HEK293 (cell line): ENCODE data around the gene QRFPR.

Experiments
- CTCF ChIA-PET: fragments of 350-600 bp; formaldehyde crosslinking; extraction: SDS; loops from one replicate; lab custom pipeline; 2021; ENCODE audit warnings: antibody characterized with exemption; lab: Yijun Ruan, JAX
- POLR2A ChIA-PET: fragments of 300-600 bp; formaldehyde crosslinking; extraction: SDS; loops from one replicate; lab custom pipeline; 2020; ENCODE audit warnings: antibody characterized with exemption, inconsistent platforms; lab: Yijun Ruan, JAX
- H3K27ac ChIP-seq: fragments of 200-500 bp; sonication (Bioruptor generic); 2 replicates; pipeline ENCODE4 v1.5.1; 2014; ENCODE audit warnings: low read depth, low read length, control low read depth, inconsistent platforms; ENCODE audit errors: extremely low read depth
- H3K36me3 ChIP-seq, 2 experiments: fragments of 200-500 bp in 1 of 2; sonication (Bioruptor generic) in 1 of 2; 1 replicate in 1 of 2; 2 replicates in 1 of 2; pipeline ENCODE4 v1.5.1; 2014 to 2017; ENCODE audit warnings: inconsistent platforms in 2 of 2, low read length in 2 of 2; ENCODE audit not compliant: control insufficient read depth in 2 of 2, insufficient read depth in 1 of 2
- H3K4me1 ChIP-seq: fragments of 200-500 bp; sonication (Bioruptor generic); 2 replicates; pipeline ENCODE4 v1.5.1; 2014; ENCODE audit warnings: mild to moderate bottlenecking, low read length, inconsistent platforms; ENCODE audit not compliant: control insufficient read depth, insufficient read depth
- H3K4me3 ChIP-seq: 2 replicates; pipeline ENCODE4 v1.5.1; 2011; ENCODE audit warnings: low read depth, mild to moderate bottlenecking, control low read depth, low read length, moderate library complexity
- H3K9me3 ChIP-seq: fragments of 200-500 bp; sonication (Bioruptor generic); 2 replicates; pipeline ENCODE4 v1.5.1; 2014; ENCODE audit warnings: low read depth, low read length, inconsistent platforms; ENCODE audit not compliant: control insufficient read depth, insufficient read depth
- FEZF1 ChIP-seq: fragments of 450-650 bp; formaldehyde crosslinking; IDR thresholded peaks from 2 replicates; pipeline ENCODE4 v1.5.1; 2016; ENCODE audit warnings: missing biosample characterization, missing genetic modification characterization
- GLI4 ChIP-seq: fragments of 450-650 bp; formaldehyde crosslinking; IDR thresholded peaks from 2 replicates; pipeline ENCODE4 v1.5.1; 2016; ENCODE audit warnings: missing biosample characterization, missing genetic modification characterization
- MEIS1 ChIP-seq: sonication (generic); formaldehyde crosslinking; IDR thresholded peaks from 2 replicates; pipeline ENCODE4 v1.8.1; 2022; ENCODE audit warnings: missing genetic modification reagents, mild to moderate bottlenecking, borderline replicate concordance
- MYNN ChIP-seq: fragments of 450-650 bp; formaldehyde crosslinking; IDR thresholded peaks from 2 replicates; pipeline ENCODE4 v1.5.1; 2016; ENCODE audit warnings: missing biosample characterization, missing genetic modification characterization, borderline replicate concordance
- TSHZ1 ChIP-seq: fragments of 450-650 bp; formaldehyde crosslinking; IDR thresholded peaks from 2 replicates; pipeline ENCODE4 v1.5.1; 2016; ENCODE audit warnings: missing biosample characterization, missing genetic modification characterization, borderline replicate concordance
- WT1 ChIP-seq: fragments of 450-650 bp; formaldehyde crosslinking; IDR thresholded peaks from 2 replicates; pipeline ENCODE4 v1.5.1; 2016; ENCODE audit warnings: missing biosample characterization, missing genetic modification characterization
- ZBTB48 ChIP-seq: fragments of 450-650 bp; formaldehyde crosslinking; IDR thresholded peaks from 2 replicates; pipeline ENCODE4 v1.5.1; 2016; ENCODE audit warnings: missing biosample characterization, missing genetic modification characterization
- ZNF112 ChIP-seq: fragments of 450-650 bp; formaldehyde crosslinking; IDR thresholded peaks from 2 replicates; pipeline ENCODE4 v1.5.0; 2017; ENCODE audit warnings: missing biosample characterization, missing genetic modification characterization
- ZNF175 ChIP-seq: fragments of 450-650 bp; formaldehyde crosslinking; IDR thresholded peaks from 2 replicates; pipeline ENCODE4 v1.5.1; 2016; ENCODE audit warnings: missing biosample characterization, missing genetic modification characterization
- ZNF202 ChIP-seq: fragments of 450-650 bp; formaldehyde crosslinking; IDR thresholded peaks from 2 replicates; pipeline ENCODE4 v1.5.1; 2016; ENCODE audit warnings: missing biosample characterization, missing genetic modification characterization, borderline replicate concordance
- ZNF366 ChIP-seq: fragments of 450-650 bp; formaldehyde crosslinking; conservative IDR thresholded peaks from 2 replicates; pipeline ENCODE4 v1.5.1; 2016; ENCODE audit warnings: missing biosample characterization, missing genetic modification characterization
- ZNF510 ChIP-seq: fragments of 450-650 bp; formaldehyde crosslinking; IDR thresholded peaks from 2 replicates; pipeline ENCODE4 v1.5.1; 2018; ENCODE audit warnings: mild to moderate bottlenecking, missing genetic modification characterization, missing biosample characterization; ENCODE audit not compliant: insufficient replicate concordance
- ZNF629 ChIP-seq: fragments of 450-650 bp; formaldehyde crosslinking; IDR thresholded peaks from 2 replicates; pipeline ENCODE4 v1.5.1; 2017; ENCODE audit warnings: missing biosample characterization, missing genetic modification characterization
- ZNF704 ChIP-seq: fragments of 450-650 bp; formaldehyde crosslinking; IDR thresholded peaks from 2 replicates; pipeline ENCODE4 v1.5.1; 2016; ENCODE audit warnings: missing biosample characterization, missing genetic modification characterization
- ZNF776 ChIP-seq: fragments of 450-650 bp; formaldehyde crosslinking; IDR thresholded peaks from 2 replicates; pipeline ENCODE4 v1.5.0; 2017; ENCODE audit warnings: missing biosample characterization, missing genetic modification characterization, borderline replicate concordance
- ZNF791 ChIP-seq: fragments of 450-650 bp; formaldehyde crosslinking; IDR thresholded peaks from 2 replicates; pipeline ENCODE4 v1.5.1; 2016; ENCODE audit warnings: missing biosample characterization, missing genetic modification characterization
- ZSCAN30 ChIP-seq: fragments of 450-650 bp; IDR thresholded peaks from 2 replicates; pipeline ENCODE4 v1.5.1; 2018; ENCODE audit warnings: missing biosample characterization, mild to moderate bottlenecking, missing genetic modification characterization, moderate library complexity
- TF ChIP-seq, protein P1 (sequence below): fragments of 450-650 bp; formaldehyde crosslinking; IDR thresholded peaks from 2 replicates; pipeline ENCODE4 v1.5.1; 2016; ENCODE audit warnings: missing biosample characterization, missing genetic modification characterization
- TF ChIP-seq, protein P2 (sequence below): fragments of 450-650 bp; formaldehyde crosslinking; IDR thresholded peaks from 2 replicates; pipeline ENCODE4 v1.5.1; 2016; ENCODE audit warnings: missing biosample characterization, missing genetic modification characterization

The QRFPR gene

GRCh38 chr4:121304893-121305292 lies 75.9 kb downstream of the QRFPR start:
- Histone ChIP-seq H3K27ac (no peak overlapping the region), H3K9me3 (no peaks in the 10 kb centered on the region), H3K4me3 (no peak overlapping the region), H3K36me3 (no peaks in the 10 kb centered on the region), H3K4me1 (no peaks in the 10 kb centered on the region)
- ChIA-PET POLR2A (no interaction called here), CTCF (no interaction called here)
- TF ChIP-seq ZNF776 (tag by site-specific recombination) (no peak), ZNF704 (tag by site-specific recombination) (no peak), MEIS1 (CRISPR knock-in tag) (no peak), ZNF175 (no peak), WT1 (no peak), ZNF629 (no peak), ZNF791 (tag by site-specific recombination) (no peak), FEZF1 (no peak), ZNF202 (no peak)
- TF ChIP-seq, protein P1, sequence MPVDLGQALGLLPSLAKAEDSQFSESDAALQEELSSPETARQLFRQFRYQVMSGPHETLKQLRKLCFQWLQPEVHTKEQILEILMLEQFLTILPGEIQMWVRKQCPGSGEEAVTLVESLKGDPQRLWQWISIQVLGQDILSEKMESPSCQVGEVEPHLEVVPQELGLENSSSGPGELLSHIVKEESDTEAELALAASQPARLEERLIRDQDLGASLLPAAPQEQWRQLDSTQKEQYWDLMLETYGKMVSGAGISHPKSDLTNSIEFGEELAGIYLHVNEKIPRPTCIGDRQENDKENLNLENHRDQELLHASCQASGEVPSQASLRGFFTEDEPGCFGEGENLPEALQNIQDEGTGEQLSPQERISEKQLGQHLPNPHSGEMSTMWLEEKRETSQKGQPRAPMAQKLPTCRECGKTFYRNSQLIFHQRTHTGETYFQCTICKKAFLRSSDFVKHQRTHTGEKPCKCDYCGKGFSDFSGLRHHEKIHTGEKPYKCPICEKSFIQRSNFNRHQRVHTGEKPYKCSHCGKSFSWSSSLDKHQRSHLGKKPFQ (tag by site-specific recombination): no peak

DNA sequence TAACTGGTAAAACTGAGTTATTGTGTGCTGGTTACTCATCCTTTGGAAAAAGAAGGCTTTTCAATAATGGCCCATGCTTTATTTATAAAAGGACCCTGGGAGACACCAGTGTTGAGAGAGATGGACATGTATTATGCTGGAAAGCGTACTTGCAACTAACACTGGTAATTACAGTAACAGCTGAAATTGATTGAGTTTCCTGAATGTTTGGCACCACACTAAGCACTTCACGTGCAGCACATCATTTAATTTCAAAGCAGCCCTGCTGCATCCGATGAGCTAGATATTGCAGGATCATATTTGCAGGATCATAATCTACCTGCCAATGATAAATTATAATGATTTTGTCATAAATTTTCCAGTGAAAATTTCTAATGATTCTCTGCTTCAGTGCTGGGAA lies 81.5 kb downstream of the QRFPR start:
- TF ChIP-seq, protein P2, sequence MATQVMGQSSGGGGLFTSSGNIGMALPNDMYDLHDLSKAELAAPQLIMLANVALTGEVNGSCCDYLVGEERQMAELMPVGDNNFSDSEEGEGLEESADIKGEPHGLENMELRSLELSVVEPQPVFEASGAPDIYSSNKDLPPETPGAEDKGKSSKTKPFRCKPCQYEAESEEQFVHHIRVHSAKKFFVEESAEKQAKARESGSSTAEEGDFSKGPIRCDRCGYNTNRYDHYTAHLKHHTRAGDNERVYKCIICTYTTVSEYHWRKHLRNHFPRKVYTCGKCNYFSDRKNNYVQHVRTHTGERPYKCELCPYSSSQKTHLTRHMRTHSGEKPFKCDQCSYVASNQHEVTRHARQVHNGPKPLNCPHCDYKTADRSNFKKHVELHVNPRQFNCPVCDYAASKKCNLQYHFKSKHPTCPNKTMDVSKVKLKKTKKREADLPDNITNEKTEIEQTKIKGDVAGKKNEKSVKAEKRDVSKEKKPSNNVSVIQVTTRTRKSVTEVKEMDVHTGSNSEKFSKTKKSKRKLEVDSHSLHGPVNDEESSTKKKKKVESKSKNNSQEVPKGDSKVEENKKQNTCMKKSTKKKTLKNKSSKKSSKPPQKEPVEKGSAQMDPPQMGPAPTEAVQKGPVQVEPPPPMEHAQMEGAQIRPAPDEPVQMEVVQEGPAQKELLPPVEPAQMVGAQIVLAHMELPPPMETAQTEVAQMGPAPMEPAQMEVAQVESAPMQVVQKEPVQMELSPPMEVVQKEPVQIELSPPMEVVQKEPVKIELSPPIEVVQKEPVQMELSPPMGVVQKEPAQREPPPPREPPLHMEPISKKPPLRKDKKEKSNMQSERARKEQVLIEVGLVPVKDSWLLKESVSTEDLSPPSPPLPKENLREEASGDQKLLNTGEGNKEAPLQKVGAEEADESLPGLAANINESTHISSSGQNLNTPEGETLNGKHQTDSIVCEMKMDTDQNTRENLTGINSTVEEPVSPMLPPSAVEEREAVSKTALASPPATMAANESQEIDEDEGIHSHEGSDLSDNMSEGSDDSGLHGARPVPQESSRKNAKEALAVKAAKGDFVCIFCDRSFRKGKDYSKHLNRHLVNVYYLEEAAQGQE (tag by site-specific recombination): no peak
- TF ChIP-seq TSHZ1 (tag by site-specific recombination): no peak
- no peak for TF ChIP-seq ZNF510
- TF ChIP-seq ZNF112 (tag by site-specific recombination): no peak
- TF ChIP-seq ZBTB48 (tag by site-specific recombination): no peak
- TF ChIP-seq MYNN: no peak
- TF ChIP-seq GLI4 (tag by site-specific recombination): no peak
- TF ChIP-seq ZNF366 (tag by site-specific recombination): no peak
- TF ChIP-seq ZSCAN30 (tag by site-specific recombination): no peak
- TF ChIP-seq, all 188 proteins: peak for 0
- POLR2A ChIA-PET: no interaction called here
- CTCF ChIA-PET: interaction anchor here (2.1 kb wide), 1 partner anchor 9 kb away, joined by 16 read pairs; no protein-coding TSS in a partner anchor

More for the DNA sequence above, 81.5 kb downstream of the QRFPR start:
- Histone ChIP-seq H3K4me1 (no peaks in the 10 kb centered on the region), H3K27ac (no peak overlapping the region), H3K9me3 (no peaks in the 10 kb centered on the region), H3K4me3 (no peak overlapping the region), H3K36me3 (no peaks in the 10 kb centered on the region)
